Measurements from ENCODE around the gene SDCCAG8.
"Not testable (repeated sequence)": the region's sequence is repeated elsewhere in the genome, so short reads cannot be mapped to it uniquely, and the experiment has no call there.

SDCCAG8 gene

GRCh38 chr1:243255791-243256512 lies at the start of gene SDCCAG8:
Gene SDCCAG8 (plus strand): TSS chr1:243256041. CDS start chr1:243256174, 133 bp downstream.
- peaks cover 24% of the 10 kb centered on the region for H4K20me1 ChIP-seq (ENCODE audit: insufficient read depth, low read length)
- TF ChIP-seq CTCF (IDR thresholded peaks at IDR 0.05; ENCODE audit: low read depth, low read length): no peak
- TF ChIP-seq EZH2phosphoT487 (IDR thresholded peaks at IDR 0.05; ENCODE audit: low read depth): no peak
- no peaks in the 10 kb centered on the region for H3K36me3 ChIP-seq (replicated peaks; ENCODE audit: low read depth, low read length)
- H3K9me3 ChIP-seq (ENCODE audit: insufficient read depth, low read length): no peaks in the 10 kb centered on the region
- H3K4me1 ChIP-seq (ENCODE audit: low read length): peaks cover 21% of the 10 kb centered on the region
- H3K4me3 ChIP-seq (ENCODE audit: low read length): peak within 1 kb of the TSS; percentile 85
- peak within 1 kb of the TSS; percentile 92 for H3K9ac ChIP-seq (ENCODE audit: low read length)
- no peaks in the 10 kb centered on the region for H3K27me3 ChIP-seq (ENCODE audit: low read depth, low read length)
- H3K27ac ChIP-seq (ENCODE audit: low read length): peak within 1 kb of the TSS; percentile 90
- H3K79me2 ChIP-seq (ENCODE audit: low read length): peaks cover 53% of the 10 kb centered on the region
- H2AFZ ChIP-seq (ENCODE audit: low read depth, low read length): peak within 1 kb of the TSS; percentile 95
- peak within 1 kb of the TSS; percentile 89 for H3K4me2 ChIP-seq (ENCODE audit: low read length)

DNA sequence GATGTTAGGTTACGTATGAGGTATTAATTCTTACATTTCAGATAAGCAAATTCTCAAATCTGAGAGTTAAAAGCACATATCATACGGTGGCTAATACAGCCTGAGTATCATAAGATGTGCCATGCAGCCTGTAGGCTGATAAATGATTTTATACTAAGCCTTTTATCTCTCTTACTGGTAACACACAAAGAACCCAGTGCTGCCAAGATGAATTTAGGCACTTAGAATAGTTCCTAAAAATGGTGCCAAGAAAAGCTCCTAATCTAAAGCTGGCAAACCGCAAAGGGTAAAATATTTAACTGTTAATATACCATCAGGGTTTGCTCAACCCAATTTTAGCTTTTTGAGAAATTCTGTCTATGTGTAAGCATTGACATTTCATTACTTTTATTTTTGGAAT lies 43.9 kb upstream of the SDCCAG8 start:
- H3K9me3 ChIP-seq (ENCODE audit: insufficient read depth, low read length); H3K9ac ChIP-seq (ENCODE audit: low read length); H3K4me1 ChIP-seq (ENCODE audit: low read length); H3K36me3 ChIP-seq (replicated peaks; ENCODE audit: low read depth, low read length); H3K27ac ChIP-seq (ENCODE audit: low read length); H3K4me2 ChIP-seq (ENCODE audit: low read length); H3K79me2 ChIP-seq (ENCODE audit: low read length); H3K27me3 ChIP-seq (ENCODE audit: low read depth, low read length); H4K20me1 ChIP-seq (ENCODE audit: insufficient read depth, low read length); H2AFZ ChIP-seq (ENCODE audit: low read depth, low read length); H3K4me3 ChIP-seq (ENCODE audit: low read length): not testable (repeated sequence)

DNA sequence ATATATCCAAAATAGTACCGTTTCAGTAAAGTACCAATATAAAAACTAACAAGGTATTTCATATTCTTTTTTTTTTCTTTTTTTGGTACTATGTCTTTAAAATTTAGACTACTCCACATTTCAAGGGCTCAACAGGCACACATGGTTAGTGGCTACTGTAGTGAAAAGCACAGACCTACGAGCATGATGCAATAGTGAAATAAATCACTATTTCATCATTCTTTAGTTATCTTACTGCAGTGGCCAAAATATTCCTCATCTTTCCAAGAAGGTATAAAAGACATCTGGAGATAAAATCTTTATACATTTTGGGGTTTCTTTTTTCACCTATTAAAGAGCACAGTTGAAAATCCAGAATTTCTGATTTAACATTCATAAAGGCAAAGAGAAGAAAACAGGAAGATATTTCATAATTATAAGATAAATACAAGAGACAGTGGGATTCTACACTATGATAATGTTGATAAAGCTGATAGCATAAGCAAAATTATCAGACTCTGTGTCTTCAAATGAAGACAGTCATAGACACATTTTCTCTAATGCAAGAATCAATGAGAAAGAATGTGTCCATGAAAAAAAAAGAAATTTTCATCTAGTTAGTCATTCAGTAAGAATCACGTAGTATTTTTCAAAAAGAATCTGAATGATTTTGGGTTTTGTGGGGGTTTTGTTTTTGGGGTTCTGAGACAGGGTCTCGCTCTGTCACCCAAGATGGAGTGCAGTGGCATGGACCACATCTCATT lies 42.6 kb upstream of the SDCCAG8 start:
- no peak overlapping the region for H3K27ac ChIP-seq (ENCODE audit: low read length)
- H3K9ac ChIP-seq (ENCODE audit: low read length): no peak overlapping the region
- H4K20me1 ChIP-seq (ENCODE audit: insufficient read depth, low read length): peaks cover 14% of the 10 kb centered on the region; the same call in 1 of the 2 replicates
- H3K27me3 ChIP-seq (ENCODE audit: low read depth, low read length): no peaks in the 10 kb centered on the region
- peaks cover 6% of the 10 kb centered on the region for H3K4me1 ChIP-seq (ENCODE audit: low read length)
- H3K79me2 ChIP-seq (ENCODE audit: low read length): peaks cover 6% of the 10 kb centered on the region; the same call in 1 of the 2 replicates
- TF ChIP-seq CTCF (IDR thresholded peaks at IDR 0.05; ENCODE audit: low read depth, low read length): no peak
- no peak for TF ChIP-seq EZH2phosphoT487 (IDR thresholded peaks at IDR 0.05; ENCODE audit: low read depth)
- H2AFZ ChIP-seq (ENCODE audit: low read depth, low read length): no peak overlapping the region
- H3K4me3 ChIP-seq (ENCODE audit: low read length): no peak overlapping the region
- peaks cover 14% of the 10 kb centered on the region for H3K36me3 ChIP-seq (replicated peaks; ENCODE audit: low read depth, low read length)
- H3K9me3 ChIP-seq (ENCODE audit: insufficient read depth, low read length): no peaks in the 10 kb centered on the region
- H3K4me2 ChIP-seq (ENCODE audit: low read length): no peak overlapping the region

GRCh38 chr1:243215276-243215875 lies 40.5 kb upstream of the SDCCAG8 start:
- not testable (repeated sequence) for H3K9me3 ChIP-seq (ENCODE audit: insufficient read depth, low read length); H3K4me3 ChIP-seq (ENCODE audit: low read length); H2AFZ ChIP-seq (ENCODE audit: low read depth, low read length); H3K79me2 ChIP-seq (ENCODE audit: low read length); H3K4me1 ChIP-seq (ENCODE audit: low read length); H3K27me3 ChIP-seq (ENCODE audit: low read depth, low read length); H3K4me2 ChIP-seq (ENCODE audit: low read length); H3K27ac ChIP-seq (ENCODE audit: low read length); H3K9ac ChIP-seq (ENCODE audit: low read length)
- Histone ChIP-seq H4K20me1 (ENCODE audit: insufficient read depth, low read length) (peaks cover 25% of the 10 kb centered on the region; the same call in 1 of the 2 replicates), H3K36me3 (replicated peaks; ENCODE audit: low read depth, low read length) (peaks cover 33% of the 10 kb centered on the region)
